K562 (cell line): ENCODE data around the gene POLG.

Source experiments
- JUND ChIP-seq, 2 experiments: IDR thresholded peaks; 2 replicates in 1 of 2; 3 replicates in 1 of 2; pipeline ENCODE4 v1.6.1; 2011; ENCODE audit warnings: borderline replicate concordance in 2 of 2, low read depth in 2 of 2, low read length in 2 of 2, improper control_type of control experiment in 1 of 2, missing biosample characterization in 1 of 2, missing genetic modification characterization in 1 of 2, missing genetic modification reagents in 1 of 2
- LARP7 ChIP-seq: fragments of 450-650 bp; IDR thresholded peaks from 2 replicates; pipeline ENCODE4 v1.6.1; 2016
- LCOR ChIP-seq: sonication (generic); formaldehyde crosslinking; IDR thresholded peaks from 2 replicates; pipeline ENCODE4 v1.8.0; 2022; ENCODE audit warnings: mild to moderate bottlenecking, missing genetic modification reagents
- NR2F6 ChIP-seq: fragments of 450-650 bp; formaldehyde crosslinking; IDR thresholded peaks from 2 replicates; pipeline ENCODE4 v1.4.0; 2020; ENCODE audit warnings: mild to moderate bottlenecking
- POLR2G ChIP-seq: fragments of 200-400 bp; formaldehyde crosslinking; IDR thresholded peaks from 2 replicates; pipeline ENCODE4 v1.6.1; 2017; ENCODE audit warnings: low read depth, mild to moderate bottlenecking, antibody characterized with exemption, low read length, moderate library complexity
- RAD21 ChIP-seq, 2 experiments: fragments of 250-450 bp in 1 of 2; fragments of 450-650 bp in 1 of 2; sonication (Bioruptor Pico) in 1 of 2; formaldehyde crosslinking in 1 of 2; IDR thresholded peaks in 1 of 2; conservative IDR thresholded peaks in 1 of 2; 2 replicates each; pipeline versions ENCODE4 v1.4.0 to v1.8.0; 2020 to 2022; ENCODE audit warnings: mild to moderate bottlenecking in 2 of 2, moderate library complexity in 1 of 2
- RCOR1 ChIP-seq, 2 experiments: IDR thresholded peaks; 2 replicates each; pipeline ENCODE4 v1.6.1; 2012; ENCODE audit warnings: low read depth in 2 of 2, low read length in 2 of 2, borderline replicate concordance in 1 of 2, improper control_type of control experiment in 1 of 2
- TAF15 ChIP-seq: fragments of 200-400 bp; formaldehyde crosslinking; IDR thresholded peaks from 2 replicates; pipeline ENCODE4 v1.6.1; 2017; ENCODE audit warnings: mild to moderate bottlenecking, low read depth, low read length, moderate library complexity
- TEAD1 ChIP-seq, 2 experiments: fragments of 450-650 bp in 1 of 2; sonication (generic) in 1 of 2; formaldehyde crosslinking; IDR thresholded peaks; 2 replicates each; pipeline versions ENCODE4 v1.4.0 to v1.8.0; 2020 to 2022; ENCODE audit warnings: mild to moderate bottlenecking in 2 of 2, missing genetic modification reagents in 1 of 2
- TF ChIP-seq, protein P1 (sequence below): fragments of 250-450 bp; sonication (Bioruptor Pico); IDR thresholded peaks from 2 replicates; pipeline ENCODE4 v1.5.0; 2020; ENCODE audit warnings: mild to moderate bottlenecking, borderline replicate concordance
- TF ChIP-seq, protein P2 (sequence below), 2 experiments: fragments of 450-650 bp in 1 of 2; sonication (generic) in 1 of 2; formaldehyde crosslinking in 1 of 2; IDR thresholded peaks in 1 of 2; conservative IDR thresholded peaks in 1 of 2; 2 replicates each; pipeline versions ENCODE4 v1.6.1 to v1.8.1; 2016 to 2023; ENCODE audit warnings: mild to moderate bottlenecking in 2 of 2, moderate library complexity in 2 of 2, inconsistent platforms in 1 of 2, missing genetic modification reagents in 1 of 2
- TF ChIP-seq, protein P3 (sequence below), 2 experiments: fragments of 450-650 bp; IDR thresholded peaks; 2 replicates each; pipeline ENCODE4 v1.6.1; 2016

DNA sequence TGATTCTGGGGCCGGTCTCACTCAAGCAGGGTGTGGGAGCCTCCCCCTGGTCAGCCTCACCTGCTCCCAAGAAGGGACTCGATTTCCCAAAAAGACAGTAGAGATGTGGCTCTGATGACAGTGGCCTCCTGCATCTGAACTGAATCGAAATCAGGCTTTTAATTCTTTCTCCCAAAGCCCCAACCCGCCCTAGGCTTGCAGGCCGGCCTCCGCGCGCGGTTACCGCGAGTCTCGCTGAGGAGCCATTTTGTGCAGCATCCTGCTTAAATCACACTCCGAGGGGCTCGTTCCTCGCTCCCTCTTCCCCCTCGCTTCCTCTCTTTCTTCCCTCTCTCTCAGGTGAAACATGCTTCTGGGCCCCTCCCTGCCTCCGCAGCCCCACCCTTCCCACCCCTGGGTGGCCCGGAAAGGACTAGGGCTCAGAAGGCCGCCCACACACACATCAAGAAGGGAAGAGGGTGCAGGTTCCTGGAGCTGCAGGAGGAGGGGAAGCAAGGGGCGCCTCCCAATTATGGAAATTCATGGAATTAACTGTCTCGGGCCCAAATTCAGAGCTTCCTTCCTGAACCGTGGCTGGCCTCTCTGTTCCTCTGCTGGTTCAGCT, 30.9 kb upstream of the POLG start:
- TF ChIP-seq JUND (IDR thresholded peaks at IDR 0.05; ENCODE audit: borderline replicate concordance, low read depth, low read length), result no peak
- no peak for TF ChIP-seq JUND (tag; IDR thresholded peaks at IDR 0.05; ENCODE audit: borderline replicate concordance, low read depth, low read length)
- TF ChIP-seq, protein P1, sequence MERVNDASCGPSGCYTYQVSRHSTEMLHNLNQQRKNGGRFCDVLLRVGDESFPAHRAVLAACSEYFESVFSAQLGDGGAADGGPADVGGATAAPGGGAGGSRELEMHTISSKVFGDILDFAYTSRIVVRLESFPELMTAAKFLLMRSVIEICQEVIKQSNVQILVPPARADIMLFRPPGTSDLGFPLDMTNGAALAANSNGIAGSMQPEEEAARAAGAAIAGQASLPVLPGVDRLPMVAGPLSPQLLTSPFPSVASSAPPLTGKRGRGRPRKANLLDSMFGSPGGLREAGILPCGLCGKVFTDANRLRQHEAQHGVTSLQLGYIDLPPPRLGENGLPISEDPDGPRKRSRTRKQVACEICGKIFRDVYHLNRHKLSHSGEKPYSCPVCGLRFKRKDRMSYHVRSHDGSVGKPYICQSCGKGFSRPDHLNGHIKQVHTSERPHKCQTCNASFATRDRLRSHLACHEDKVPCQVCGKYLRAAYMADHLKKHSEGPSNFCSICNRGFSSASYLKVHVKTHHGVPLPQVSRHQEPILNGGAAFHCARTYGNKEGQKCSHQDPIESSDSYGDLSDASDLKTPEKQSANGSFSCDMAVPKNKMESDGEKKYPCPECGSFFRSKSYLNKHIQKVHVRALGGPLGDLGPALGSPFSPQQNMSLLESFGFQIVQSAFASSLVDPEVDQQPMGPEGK (CRISPR knock-in tag), result no peak
- TF ChIP-seq TEAD1 (CRISPR knock-in tag; IDR thresholded peaks at IDR 0.05), result no peak
- TF ChIP-seq RAD21 (CRISPR knock-in tag; conservative IDR thresholded peaks at IDR 0.05 in 1 of 2, IDR thresholded peaks at IDR 0.05 in 1 of 2), result no peak
- no peak for TF ChIP-seq LCOR (CRISPR knock-in tag)
- TF ChIP-seq NR2F6 (CRISPR knock-in tag), result no peak
- no peak for TF ChIP-seq TAF15
- no peak for TF ChIP-seq POLR2G
- TF ChIP-seq, protein P2, sequence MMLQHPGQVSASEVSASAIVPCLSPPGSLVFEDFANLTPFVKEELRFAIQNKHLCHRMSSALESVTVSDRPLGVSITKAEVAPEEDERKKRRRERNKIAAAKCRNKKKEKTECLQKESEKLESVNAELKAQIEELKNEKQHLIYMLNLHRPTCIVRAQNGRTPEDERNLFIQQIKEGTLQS (IDR thresholded peaks at IDR 0.05), result no peak
- TF ChIP-seq, protein P2 (CRISPR knock-in tag; conservative IDR thresholded peaks at IDR 0.05), result no peak
- TF ChIP-seq, protein P3, sequence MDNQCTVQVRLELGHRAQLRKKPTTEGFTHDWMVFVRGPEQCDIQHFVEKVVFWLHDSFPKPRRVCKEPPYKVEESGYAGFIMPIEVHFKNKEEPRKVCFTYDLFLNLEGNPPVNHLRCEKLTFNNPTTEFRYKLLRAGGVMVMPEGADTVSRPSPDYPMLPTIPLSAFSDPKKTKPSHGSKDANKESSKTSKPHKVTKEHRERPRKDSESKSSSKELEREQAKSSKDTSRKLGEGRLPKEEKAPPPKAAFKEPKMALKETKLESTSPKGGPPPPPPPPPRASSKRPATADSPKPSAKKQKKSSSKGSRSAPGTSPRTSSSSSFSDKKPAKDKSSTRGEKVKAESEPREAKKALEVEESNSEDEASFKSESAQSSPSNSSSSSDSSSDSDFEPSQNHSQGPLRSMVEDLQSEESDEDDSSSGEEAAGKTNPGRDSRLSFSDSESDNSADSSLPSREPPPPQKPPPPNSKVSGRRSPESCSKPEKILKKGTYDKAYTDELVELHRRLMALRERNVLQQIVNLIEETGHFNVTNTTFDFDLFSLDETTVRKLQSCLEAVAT (IDR thresholded peaks at IDR 0.05), result no peak
- no peak for TF ChIP-seq RCOR1 (IDR thresholded peaks at IDR 0.05; ENCODE audit: borderline replicate concordance in 1 of 2, low read depth in 2 of 2, low read length in 2 of 2)
- no peak for TF ChIP-seq LARP7
